T-helper 22 cell (primary cell): ENCODE results near the gene SMIM3.
"Not testable (repeated sequence)": the region's sequence is repeated elsewhere in the genome, so short reads cannot be mapped to it uniquely, and the experiment has no call there.

Source experiments
- DNase-seq: peaks from one replicate; pipeline ENCODE4 v3.0.0-alpha.2; 2020; ENCODE audit warnings: low read depth

The SMIM3 gene

DNA sequence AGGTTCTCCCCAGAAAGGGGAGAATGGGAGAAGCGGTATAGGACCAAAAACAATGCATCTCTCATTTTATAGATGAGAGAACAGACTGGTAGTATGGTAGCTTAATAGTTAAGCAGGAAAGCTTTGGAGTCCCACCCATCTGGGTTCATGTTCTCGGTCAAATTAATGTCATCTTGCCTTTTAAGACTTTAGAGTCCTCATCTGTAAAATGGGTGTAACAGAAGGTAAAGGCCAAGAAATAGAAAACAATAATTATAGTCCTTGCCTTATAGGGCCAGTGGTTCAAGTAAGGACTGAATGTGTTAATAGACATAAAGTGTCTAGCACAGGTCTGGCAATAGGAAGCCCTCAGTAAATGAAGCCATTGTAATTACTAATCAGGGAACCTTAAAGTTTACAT is 16.4 kb downstream of the SMIM3 start:
- no peak for DNase-seq

GRCh38 chr5:150797384-150797783 is 18.8 kb downstream of the SMIM3 start:
- DNase-seq: no peak

- no peak for DNase-seq
Measured at GRCh38 chr5:150801117-150801927, 22.8 kb downstream of the SMIM3 start.

DNA sequence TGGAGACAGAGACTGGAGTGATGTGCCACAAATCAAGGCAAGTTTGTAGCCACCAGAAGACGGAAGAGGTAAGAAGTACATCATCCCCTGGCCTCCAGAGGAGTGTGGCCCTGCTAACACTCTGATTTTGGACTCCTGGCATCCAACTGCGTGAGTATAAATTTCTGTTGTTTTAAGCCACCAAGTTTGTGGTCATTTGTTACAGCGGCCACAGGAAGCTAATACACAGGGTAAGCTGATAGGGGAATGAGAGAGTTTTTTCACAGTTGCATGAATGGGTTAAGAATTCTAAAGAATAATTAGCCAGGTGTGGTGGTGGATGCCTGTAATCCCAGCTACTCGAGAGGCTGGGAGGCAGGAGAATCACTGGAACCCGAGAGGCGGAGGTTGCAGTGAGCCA is 25.8 kb downstream of the SMIM3 start:
- DNase-seq: no peak

DNA sequence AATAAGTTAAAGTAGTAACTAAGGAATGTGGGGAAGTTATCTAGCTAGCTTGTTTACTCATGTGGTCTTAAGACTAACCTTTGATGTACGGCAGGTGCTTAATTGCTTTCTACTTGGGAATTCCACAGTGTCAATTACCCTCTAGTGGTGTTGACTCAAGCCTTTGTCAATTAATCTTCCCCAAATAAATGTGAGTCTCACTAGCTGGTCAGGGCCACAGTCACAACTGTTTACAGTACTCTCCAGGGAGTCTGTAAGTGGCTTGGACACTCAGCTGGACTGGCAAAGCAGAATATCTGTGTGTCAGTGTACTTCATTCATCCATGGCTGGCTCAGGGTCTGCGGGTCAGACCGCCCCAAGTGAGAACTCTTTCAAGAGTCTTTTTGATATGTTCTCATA is 30.8 kb downstream of the SMIM3 start:
- DNase-seq: no peak

- no peak for DNase-seq
Measured at GRCh38 chr5:150815010-150815409, 36.5 kb downstream of the SMIM3 start.

DNA sequence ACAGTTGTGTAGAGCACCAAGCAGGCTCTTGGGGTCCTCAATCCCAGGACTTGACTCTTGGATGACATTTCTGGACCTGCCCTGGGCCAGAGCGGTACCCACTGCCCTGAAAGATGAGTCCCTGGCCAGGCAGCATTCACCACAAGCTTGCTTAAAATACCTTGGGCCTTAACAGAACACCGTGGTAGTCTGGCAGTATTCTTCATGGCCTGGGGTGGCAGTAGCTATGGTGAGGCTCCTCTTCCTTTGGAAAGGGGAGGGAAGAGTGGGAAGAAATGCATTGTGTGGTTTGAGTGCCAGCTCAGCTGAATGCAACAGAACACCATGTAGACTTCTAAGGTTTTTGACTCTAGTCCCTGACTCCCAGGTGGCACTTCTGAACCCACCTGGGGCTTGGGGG is 38.4 kb downstream of the SMIM3 start:
- DNase-seq: no peak

- DNase-seq: no peak
Measured at GRCh38 chr5:150829744-150830143, 51.2 kb downstream of the SMIM3 start.

DNA sequence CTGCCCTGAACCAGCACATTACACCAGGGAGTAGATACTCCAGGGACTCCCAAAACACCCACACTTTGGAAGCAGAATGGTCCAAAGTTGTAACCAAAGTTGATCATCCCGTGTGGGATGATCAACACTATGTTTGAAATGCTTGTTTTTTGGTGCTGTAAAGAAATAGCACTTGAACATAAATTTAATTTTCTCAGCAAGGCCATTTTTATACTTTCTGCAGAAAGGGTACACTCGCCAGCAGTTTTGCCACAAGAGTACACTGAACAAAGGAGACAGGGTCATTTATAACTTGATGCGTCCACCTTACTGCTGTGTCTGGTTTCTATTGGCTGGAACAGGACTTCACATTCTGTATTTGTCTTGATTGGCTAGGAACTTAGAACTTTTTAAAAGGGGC is 53.3 kb downstream of the SMIM3 start:
- not testable (repeated sequence) for DNase-seq

DNA sequence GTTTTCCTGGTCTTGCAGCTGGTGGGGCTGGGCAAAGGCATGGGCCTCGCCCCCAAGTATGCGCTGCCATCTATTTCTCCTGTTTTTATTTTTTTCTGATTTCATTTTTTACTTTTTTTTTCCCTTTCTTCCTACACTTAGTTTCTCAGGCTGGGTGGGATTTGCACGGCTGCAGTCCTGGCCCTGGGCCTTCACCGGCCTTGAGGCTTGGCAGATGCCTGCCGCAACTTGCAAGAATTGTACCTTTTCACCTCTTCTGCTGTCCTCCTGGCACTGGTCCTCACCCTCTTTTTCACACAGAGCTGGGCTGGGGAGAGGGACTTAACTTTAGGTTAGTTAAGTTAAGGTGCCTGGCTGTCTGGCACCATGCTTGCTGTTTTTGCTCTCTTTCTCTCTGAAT is 57.5 kb downstream of the SMIM3 start:
- DNase-seq: no peak

DNA sequence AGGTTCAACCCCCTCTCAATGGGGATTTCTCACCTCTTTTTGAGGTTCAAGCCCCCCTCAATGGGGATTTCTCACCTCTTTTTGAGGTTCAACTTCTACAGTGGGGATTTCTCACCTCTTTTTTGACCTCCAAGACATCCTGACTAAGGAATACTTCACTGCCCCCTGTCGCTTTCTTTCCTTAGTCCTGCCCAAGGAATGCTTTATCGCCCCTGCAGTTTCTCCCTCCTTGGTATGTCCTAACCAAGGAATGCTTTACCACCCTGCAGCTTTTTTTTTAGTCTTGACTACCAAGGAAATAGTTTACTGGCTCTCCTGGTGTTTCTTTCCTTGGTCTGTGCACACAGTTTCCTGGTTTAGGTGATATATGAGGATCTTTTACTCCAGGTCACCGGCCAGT is 58.1 kb downstream of the SMIM3 start:
- DNase-seq: no peak

DNA sequence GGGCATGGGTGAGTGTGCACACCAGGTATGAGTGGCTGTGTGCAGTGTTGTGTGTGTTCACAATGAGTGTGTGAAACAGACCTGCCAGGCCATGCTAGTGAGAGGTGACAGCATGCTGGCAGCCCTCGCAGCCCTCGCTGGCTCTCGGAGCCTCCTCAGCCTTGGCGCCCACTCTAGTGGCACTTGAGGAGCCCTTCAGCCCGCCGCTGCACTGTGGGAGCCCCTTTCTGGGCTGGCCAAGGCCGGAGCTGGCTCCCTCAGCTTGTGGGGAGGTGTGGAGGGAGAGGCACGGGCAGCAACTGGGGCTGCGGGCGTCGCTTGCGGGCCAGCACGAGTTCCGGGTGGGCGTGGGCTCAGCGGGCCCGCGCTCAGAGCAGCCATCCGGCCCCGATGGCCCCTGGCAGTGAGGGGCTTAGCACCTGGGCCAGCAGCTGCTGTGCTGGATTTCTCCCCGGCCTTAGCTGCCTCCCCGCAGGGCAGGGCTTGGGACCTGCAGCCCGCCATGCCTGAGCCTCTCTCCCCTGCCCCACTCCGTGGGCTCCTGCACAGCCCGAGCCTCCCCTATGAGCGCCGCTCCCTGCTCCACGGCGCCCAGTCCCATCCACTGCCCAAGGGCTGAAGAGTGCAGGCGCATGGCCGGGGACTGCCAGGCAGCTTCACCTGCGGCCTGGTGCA is 66.8 kb downstream of the SMIM3 start:
- not testable (repeated sequence) for DNase-seq

DNA sequence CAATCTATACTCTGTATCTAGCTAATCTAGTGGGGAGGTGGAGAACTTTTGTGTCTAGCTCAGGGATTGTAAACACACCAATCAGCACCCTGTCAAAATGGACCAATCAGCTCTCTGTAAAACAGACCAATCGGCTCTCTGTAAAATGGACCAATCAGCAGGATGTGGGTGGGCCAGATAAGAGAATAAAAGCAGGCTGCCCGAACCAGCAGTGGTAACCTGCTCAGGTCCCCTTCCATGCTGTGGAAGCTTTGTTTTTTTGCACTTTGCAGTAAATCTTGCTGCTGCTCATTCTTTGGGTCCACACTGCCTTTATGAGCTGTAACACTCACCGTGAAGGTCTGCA is 67.7 kb downstream of the SMIM3 start, which contains the start of gene IRGM:
TSS of gene IRGM (plus strand) at position 214 of the 346 bp plus-strand sequence. CDS start 1,603 bp downstream, outside the sequence.
- DNase-seq: not testable (repeated sequence)
